Measurements from ENCODE around the gene ZNF454.
A peak's percentile ranks its signal among the peaks of the same experiment; 100 is the strongest.

ZNF454 gene

DNA sequence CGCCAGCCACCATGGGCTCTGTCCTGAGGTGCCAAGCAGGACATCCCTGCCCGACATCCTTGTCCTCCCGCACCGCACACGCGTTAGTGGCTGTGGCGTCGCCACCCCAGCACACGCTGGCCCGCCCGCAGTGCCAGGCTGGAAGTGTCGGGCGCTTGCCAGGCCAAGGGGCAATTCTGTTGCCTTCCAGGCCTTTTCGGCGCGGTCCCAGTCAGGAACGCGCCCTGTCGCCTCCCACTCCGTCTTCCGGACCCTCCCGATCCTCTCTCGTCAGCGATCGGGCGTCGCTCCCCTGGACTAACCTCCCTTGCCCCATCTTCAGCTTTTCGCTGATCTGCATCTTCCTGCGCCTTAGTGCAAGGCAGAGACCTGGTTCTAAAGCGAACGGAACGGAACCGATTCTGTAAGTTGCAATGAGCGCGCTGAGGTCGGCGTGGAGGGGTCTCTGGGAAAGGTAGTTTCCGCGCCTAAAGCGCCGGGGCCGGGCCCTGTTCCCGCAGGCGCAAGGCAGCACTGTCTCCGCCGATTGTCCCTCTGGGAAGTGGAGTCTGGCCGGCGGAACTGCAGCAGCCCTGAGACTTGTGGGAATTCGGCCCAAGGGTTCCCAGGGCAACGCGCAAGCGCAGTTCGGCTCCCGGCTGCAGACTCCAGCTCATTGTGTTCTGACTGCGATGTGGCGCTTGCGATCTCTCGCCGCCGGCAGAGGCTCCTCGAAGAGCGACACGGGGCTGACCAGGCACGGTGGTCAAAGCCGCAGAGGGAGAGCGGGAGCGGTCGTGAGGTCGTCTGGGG is at the start of gene ZNF454:
Gene ZNF454 (plus strand): TSS at position 630 of the 792 bp plus-strand sequence. CDS start 1,594 bp downstream, outside the sequence.
- Histone ChIP-seq H3K36me3 (ENCODE audit: insufficient read depth, low read length) (peaks cover 34% of the 10 kb centered on the region), H2AFZ (ENCODE audit: low read length, unreplicated experiment) (peak within 1 kb of the TSS; percentile 88), H3K79me2 (ENCODE audit: control insufficient read depth, insufficient read depth, low read length, unreplicated experiment) (peaks cover 11% of the 10 kb centered on the region), H3K27me3 (ENCODE audit: insufficient read depth, low read length) (no peaks in the 10 kb centered on the region), H3K4me3 (ENCODE audit: low read depth, low read length) (peak within 1 kb of the TSS; percentile 90), H3K4me1 (ENCODE audit: control insufficient read depth, insufficient read depth, low read length, unreplicated experiment) (no peaks in the 10 kb centered on the region), H3K27ac (ENCODE audit: low read depth, low read length) (peak within 1 kb of the TSS; percentile 65)

DNA sequence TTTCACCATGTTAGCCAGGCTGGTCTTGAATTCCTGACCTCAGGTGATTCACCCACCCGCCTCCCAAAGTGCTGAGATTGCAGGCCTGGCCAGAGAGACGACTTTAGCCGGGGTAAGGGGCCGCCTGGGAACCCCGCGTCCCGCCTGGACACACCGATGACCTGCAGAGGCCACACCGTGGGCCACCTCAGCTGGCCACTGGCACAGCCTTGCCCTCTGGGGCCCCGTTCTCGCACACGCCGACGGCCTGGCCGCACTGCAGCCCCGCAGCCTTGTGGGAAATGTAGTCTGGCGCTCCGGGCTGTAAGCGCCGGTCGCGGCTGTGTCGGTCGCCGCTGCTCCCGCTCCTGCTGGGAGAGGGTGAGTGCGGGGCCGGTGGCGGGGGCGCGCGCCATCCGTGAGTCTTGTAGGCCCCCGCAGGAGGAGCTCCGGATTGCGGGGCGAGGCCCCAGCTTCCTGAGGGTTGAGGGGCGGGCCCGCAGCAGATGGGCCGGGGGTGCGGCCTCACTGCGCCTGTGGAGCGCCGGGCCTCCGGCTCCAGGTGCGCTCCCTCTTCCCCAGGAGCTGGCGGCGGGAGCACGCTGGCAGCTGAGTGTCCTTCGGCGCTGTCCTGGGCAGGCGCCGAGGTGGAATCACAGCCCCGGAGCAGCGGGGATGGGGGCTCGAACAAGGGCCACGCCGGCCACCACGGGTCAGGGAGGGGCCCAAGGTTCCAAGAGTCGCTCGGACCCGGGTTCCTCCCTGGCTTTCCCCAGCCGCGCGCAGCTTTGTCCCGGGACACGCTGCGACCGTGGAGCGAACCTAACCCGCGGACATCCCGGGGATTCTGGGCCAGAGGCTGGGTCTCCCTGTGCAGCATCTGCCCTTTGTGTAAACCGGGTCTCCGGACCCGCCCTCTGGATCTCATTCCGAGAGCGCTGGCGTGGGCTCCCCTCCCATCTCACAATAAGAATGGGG is 45.1 kb upstream of the ZNF454 start, which contains the start of gene ZFP2:
Gene ZFP2 (plus strand): TSS at position 299 of the 957 bp plus-strand sequence. CDS start 35,401 bp downstream, outside the sequence.
- Histone ChIP-seq H2AFZ (ENCODE audit: low read length, unreplicated experiment) (peak within 1 kb of the TSS; percentile 94), H3K27ac (ENCODE audit: low read depth, low read length) (no peak within 1 kb of the TSS), H3K36me3 (ENCODE audit: insufficient read depth, low read length) (no peaks in the 10 kb centered on the region), H3K79me2 (ENCODE audit: control insufficient read depth, insufficient read depth, low read length, unreplicated experiment) (no peaks in the 10 kb centered on the region), H3K4me1 (ENCODE audit: control insufficient read depth, insufficient read depth, low read length, unreplicated experiment) (no peaks in the 10 kb centered on the region), H3K4me3 (ENCODE audit: low read depth, low read length) (peak within 1 kb of the TSS; percentile 89), H3K27me3 (ENCODE audit: insufficient read depth, low read length) (no peaks in the 10 kb centered on the region)

DNA sequence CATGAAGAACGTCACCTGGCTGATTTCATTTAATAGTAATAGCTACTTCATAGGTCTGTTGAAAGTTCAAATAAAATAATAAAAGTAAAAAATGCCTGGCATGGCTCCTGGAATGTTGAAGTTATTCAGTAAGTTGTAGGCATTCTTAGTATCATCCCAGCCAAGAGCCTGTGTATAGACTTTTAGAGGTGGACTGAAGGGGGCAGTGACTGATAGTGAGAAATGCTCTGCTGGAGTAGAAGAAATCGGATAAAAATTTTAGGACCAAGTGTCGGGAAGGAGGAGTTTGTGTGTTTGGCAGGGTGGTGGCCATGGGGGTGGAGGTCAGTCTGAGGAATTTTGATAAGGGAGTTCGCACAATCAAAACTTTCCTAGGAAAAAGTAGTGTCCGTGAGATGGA is 41.7 kb upstream of the ZNF454 start:
- Histone ChIP-seq H2AFZ (ENCODE audit: low read length, unreplicated experiment) (no peak overlapping the region), H3K4me3 (ENCODE audit: low read depth, low read length) (no peak overlapping the region), H3K4me1 (ENCODE audit: control insufficient read depth, insufficient read depth, low read length, unreplicated experiment) (no peaks in the 10 kb centered on the region), H3K27me3 (ENCODE audit: insufficient read depth, low read length) (no peaks in the 10 kb centered on the region), H3K36me3 (ENCODE audit: insufficient read depth, low read length) (no peaks in the 10 kb centered on the region), H3K27ac (ENCODE audit: low read depth, low read length) (no peak overlapping the region), H3K79me2 (ENCODE audit: control insufficient read depth, insufficient read depth, low read length, unreplicated experiment) (no peaks in the 10 kb centered on the region)

DNA sequence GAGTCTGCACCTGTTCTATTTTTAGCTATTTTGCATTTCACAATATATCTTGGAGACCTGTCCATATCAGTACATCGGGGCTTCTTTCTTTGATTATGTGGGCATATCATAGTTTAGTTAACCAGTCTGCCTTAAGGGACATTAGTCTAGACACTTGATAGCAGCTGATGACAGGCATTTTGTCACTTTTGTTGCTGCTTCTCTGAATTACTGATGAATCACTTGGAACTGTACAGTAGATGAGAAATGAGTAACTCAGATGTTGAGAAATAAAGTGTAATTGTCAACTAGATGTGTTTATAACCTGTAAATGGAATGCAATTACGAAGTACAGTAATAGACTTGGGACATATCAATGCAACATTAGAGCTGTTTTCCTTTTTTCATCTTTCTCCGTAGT is 38.1 kb upstream of the ZNF454 start:
- Histone ChIP-seq H3K36me3 (ENCODE audit: insufficient read depth, low read length) (no peaks in the 10 kb centered on the region), H2AFZ (ENCODE audit: low read length, unreplicated experiment) (no peak overlapping the region), H3K79me2 (ENCODE audit: control insufficient read depth, insufficient read depth, low read length, unreplicated experiment) (no peaks in the 10 kb centered on the region), H3K4me1 (ENCODE audit: control insufficient read depth, insufficient read depth, low read length, unreplicated experiment) (no peaks in the 10 kb centered on the region), H3K27ac (ENCODE audit: low read depth, low read length) (no peak overlapping the region), H3K4me3 (ENCODE audit: low read depth, low read length) (no peak overlapping the region), H3K27me3 (ENCODE audit: insufficient read depth, low read length) (no peaks in the 10 kb centered on the region)

DNA sequence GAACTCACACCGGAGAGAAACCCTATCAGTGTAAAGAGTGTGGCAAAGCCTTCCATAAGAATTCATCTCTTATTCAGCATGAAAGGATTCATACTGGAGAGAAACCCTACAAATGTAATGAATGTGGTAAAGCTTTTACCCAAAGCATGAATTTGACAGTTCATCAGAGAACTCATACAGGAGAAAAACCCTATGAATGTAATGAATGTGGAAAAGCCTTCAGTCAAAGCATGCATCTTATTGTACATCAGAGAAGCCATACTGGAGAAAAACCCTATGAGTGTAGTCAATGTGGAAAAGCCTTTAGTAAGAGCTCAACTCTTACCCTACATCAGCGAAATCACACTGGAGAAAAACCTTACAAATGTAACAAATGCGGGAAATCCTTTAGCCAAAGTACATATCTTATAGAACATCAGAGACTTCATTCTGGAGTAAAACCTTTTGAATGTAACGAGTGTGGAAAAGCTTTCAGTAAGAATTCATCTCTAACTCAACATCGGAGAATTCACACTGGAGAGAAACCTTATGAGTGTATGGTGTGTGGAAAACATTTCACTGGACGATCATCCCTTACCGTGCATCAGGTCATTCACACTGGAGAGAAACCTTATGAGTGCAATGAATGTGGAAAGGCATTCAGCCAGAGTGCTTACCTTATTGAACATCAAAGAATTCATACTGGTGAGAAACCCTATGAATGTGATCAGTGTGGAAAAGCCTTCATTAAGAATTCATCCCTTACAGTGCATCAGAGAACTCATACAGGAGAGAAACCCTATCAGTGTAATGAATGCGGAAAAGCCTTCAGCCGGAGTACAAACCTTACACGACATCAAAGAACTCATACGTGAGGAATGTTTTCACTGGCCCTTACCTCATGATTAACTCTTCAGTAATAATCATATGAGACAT is 8.9 kb upstream of the ZNF454 start:
- Histone ChIP-seq H3K4me1 (ENCODE audit: control insufficient read depth, insufficient read depth, low read length, unreplicated experiment) (no peaks in the 10 kb centered on the region), H3K4me3 (ENCODE audit: low read depth, low read length) (no peak overlapping the region), H2AFZ (ENCODE audit: low read length, unreplicated experiment) (no peak overlapping the region), H3K36me3 (ENCODE audit: insufficient read depth, low read length) (peaks cover 7% of the 10 kb centered on the region; the same call in 1 of the 2 replicates), H3K79me2 (ENCODE audit: control insufficient read depth, insufficient read depth, low read length, unreplicated experiment) (no peaks in the 10 kb centered on the region), H3K27ac (ENCODE audit: low read depth, low read length) (no peak overlapping the region), H3K27me3 (ENCODE audit: insufficient read depth, low read length) (no peaks in the 10 kb centered on the region)

DNA sequence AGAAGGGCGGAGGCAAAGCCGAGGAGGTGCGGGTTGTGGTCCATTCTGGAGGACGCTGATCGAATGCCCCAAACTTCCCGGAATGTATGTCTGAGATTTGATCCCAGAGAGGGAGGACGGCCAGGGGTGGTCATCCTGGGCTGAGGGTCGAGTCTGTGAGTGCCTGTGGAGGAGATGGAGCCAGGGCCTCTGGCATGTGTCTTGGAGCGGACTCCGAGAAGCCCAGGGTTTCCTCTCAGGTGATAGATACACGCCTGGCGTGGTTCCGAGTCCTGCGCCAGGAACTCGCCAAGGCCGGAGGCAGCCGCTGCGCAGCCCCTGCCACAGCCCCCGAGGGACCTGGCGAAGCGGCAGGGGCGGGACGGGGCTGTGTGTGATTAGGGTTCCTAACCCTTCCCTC is 363 bp downstream of the ZNF454 start:
- Histone ChIP-seq H3K4me3 (ENCODE audit: low read depth, low read length) (peak overlapping the region; percentile 90), H2AFZ (ENCODE audit: low read length, unreplicated experiment) (peak overlapping the region; percentile 88), H3K27me3 (ENCODE audit: insufficient read depth, low read length) (no peaks in the 10 kb centered on the region), H3K36me3 (ENCODE audit: insufficient read depth, low read length) (peaks cover 37% of the 10 kb centered on the region), H3K4me1 (ENCODE audit: control insufficient read depth, insufficient read depth, low read length, unreplicated experiment) (no peaks in the 10 kb centered on the region), H3K79me2 (ENCODE audit: control insufficient read depth, insufficient read depth, low read length, unreplicated experiment) (peaks cover 11% of the 10 kb centered on the region), H3K27ac (ENCODE audit: low read depth, low read length) (no peak overlapping the region)

DNA sequence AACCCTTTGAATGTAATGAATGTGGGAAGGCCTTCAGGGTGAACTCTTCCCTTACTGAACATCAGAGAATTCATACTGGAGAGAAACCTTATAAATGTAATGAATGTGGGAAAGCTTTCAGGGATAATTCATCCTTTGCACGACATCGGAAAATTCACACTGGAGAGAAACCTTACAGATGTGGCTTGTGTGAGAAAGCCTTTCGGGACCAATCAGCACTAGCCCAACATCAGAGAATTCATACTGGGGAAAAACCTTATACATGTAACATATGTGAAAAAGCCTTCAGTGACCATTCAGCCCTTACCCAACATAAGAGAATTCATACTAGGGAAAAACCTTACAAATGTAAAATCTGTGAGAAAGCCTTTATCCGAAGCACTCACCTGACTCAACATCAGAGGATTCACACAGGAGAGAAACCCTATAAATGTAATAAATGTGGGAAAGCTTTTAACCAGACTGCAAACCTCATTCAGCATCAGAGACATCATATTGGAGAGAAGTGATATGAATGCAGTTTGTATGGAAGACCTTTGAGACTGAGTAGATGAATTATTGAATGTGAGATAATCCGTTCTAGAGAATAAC is 24.6 kb downstream of the ZNF454 start:
- Histone ChIP-seq H2AFZ (ENCODE audit: low read length, unreplicated experiment) (no peak overlapping the region), H3K27ac (ENCODE audit: low read depth, low read length) (no peak overlapping the region), H3K79me2 (ENCODE audit: control insufficient read depth, insufficient read depth, low read length, unreplicated experiment) (no peaks in the 10 kb centered on the region), H3K4me1 (ENCODE audit: control insufficient read depth, insufficient read depth, low read length, unreplicated experiment) (no peaks in the 10 kb centered on the region), H3K27me3 (ENCODE audit: insufficient read depth, low read length) (no peaks in the 10 kb centered on the region), H3K36me3 (ENCODE audit: insufficient read depth, low read length) (peaks cover 42% of the 10 kb centered on the region), H3K4me3 (ENCODE audit: low read depth, low read length) (no peak overlapping the region)

DNA sequence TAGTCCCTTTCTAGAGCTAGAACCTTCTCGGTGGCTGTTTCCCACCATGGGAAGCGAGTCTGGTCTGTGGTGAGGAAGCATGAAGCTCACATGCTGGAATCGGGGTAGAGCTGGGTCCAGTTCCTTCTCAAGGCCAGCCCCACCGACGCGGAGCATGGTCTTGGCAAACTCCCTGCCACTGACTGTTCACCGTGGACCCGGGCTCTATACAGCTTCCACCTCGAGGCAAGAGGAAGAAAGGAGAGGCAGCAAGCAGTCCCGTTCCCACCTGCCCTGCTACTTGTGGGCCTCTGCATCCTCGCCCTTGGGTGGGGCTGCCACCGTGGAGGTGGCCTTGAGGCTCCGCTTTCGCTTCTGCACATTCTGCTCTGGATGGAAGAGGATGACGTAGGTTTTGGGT is 40.4 kb downstream of the ZNF454 start:
- H2AFZ ChIP-seq (ENCODE audit: low read length, unreplicated experiment) = no peak overlapping the region

DNA sequence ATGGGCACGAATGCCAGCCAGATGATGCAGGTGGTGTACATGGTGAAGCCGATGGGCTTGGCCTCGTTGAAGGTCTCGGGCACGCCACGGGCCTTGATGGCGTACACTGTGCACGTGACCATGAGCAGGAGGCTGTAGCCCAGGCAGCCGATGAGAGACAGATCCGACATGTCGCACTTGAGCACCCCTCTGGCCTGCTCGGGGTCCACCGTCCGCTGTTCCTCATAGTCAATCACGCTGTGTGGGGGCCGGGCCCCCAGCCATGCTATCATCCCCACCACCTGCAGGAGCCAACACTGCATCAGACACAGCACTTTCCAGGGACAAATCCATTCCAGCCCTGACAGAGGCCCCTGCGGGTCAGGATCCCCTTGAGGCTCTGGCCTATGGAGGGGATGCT is 41.9 kb downstream of the ZNF454 start:
- H2AFZ ChIP-seq (ENCODE audit: low read length, unreplicated experiment) = no peak overlapping the region
- H3K79me2 ChIP-seq (ENCODE audit: control insufficient read depth, insufficient read depth, low read length, unreplicated experiment) = no peaks in the 10 kb centered on the region
- no peaks in the 10 kb centered on the region for H3K27me3 ChIP-seq (ENCODE audit: insufficient read depth, low read length)

More for the DNA sequence above, 40.4 kb downstream of the ZNF454 start:
- Histone ChIP-seq H3K4me3 (ENCODE audit: low read depth, low read length) (no peak overlapping the region), H3K36me3 (ENCODE audit: insufficient read depth, low read length) (peaks cover 8% of the 10 kb centered on the region), H3K4me1 (ENCODE audit: control insufficient read depth, insufficient read depth, low read length, unreplicated experiment) (no peaks in the 10 kb centered on the region), H3K79me2 (ENCODE audit: control insufficient read depth, insufficient read depth, low read length, unreplicated experiment) (no peaks in the 10 kb centered on the region), H3K27ac (ENCODE audit: low read depth, low read length) (no peak overlapping the region), H3K27me3 (ENCODE audit: insufficient read depth, low read length) (no peaks in the 10 kb centered on the region)

More for the DNA sequence above, 41.9 kb downstream of the ZNF454 start:
- no peaks in the 10 kb centered on the region for H3K4me1 ChIP-seq (ENCODE audit: control insufficient read depth, insufficient read depth, low read length, unreplicated experiment)
- peaks cover 6% of the 10 kb centered on the region for H3K36me3 ChIP-seq (ENCODE audit: insufficient read depth, low read length)
- H3K4me3 ChIP-seq (ENCODE audit: low read depth, low read length) = no peak overlapping the region
- no peak overlapping the region for H3K27ac ChIP-seq (ENCODE audit: low read depth, low read length)
